ENCODE results near the gene FILIP1. TPM values are rescaled to one million over a fixed set of nuclear protein-coding genes. Genes with fewer than 3 reads are reported as not detected.

FILIP1 gene
- total and polyA plus RNA-seq, 2 of the 4 experiments (the other 2 are of a cell fraction), result under 0.01 to 0.03 TPM

- no peak overlapping the region for H2AK9ac ChIP-seq (replicated peaks; ENCODE audit: low read depth, low read length, poor library complexity)
- peak overlapping the region in 1 of 2 experiments; percentile 45; a peak in 2 of 4 replicates for H4K8ac ChIP-seq (ENCODE audit: low read depth in 2 of 2, low read length in 2 of 2)
- H4K5ac ChIP-seq (ENCODE audit: low read depth, low read length), result no peak overlapping the region
- H2BK15ac ChIP-seq (ENCODE audit: low read depth, low read length), result no peak overlapping the region
- H3K9me1 ChIP-seq (ENCODE audit: insufficient read depth, low read length), result peaks cover 2% of the 10 kb centered on the region; the same call in 1 of the 2 replicates
- H3K27me3 ChIP-seq (ENCODE audit: control insufficient read depth, insufficient read depth, low read length), result no peaks in the 10 kb centered on the region
- intact Hi-C loops (cut with micrococcal nuclease) (no loop called here), in situ Hi-C loops (cut with MboI; ENCODE audit: low sequenced_read_pairs) (no loop called here), dilution Hi-C loops (cut with HindIII; ENCODE audit: low sequenced_read_pairs, unreplicated experiment) (no loop called here)
- ChIA-PET CTCF (interaction anchor here (0.8 to 1.3 kb wide), 3 partner anchors 9 to 141 kb away, joined by 3 to 4 read pairs (median 3); no protein-coding TSS in a partner anchor), POLR2A (ENCODE audit: unreplicated experiment) (no interaction called here)
- peak overlapping the region; percentile 57; the same call in 1 of the 2 replicates for H3K4me2 ChIP-seq (ENCODE audit: low read depth, low read length)
- peak overlapping the region; percentile 51; the same call in 1 of the 2 replicates for H3K18ac ChIP-seq (ENCODE audit: low read depth, low read length)
- H3K4me3 ChIP-seq (ENCODE audit: insufficient read depth, low read depth, low read length), result no peak overlapping the region
- H3K14ac ChIP-seq (replicated peaks; ENCODE audit: low read depth, low read length), result no peak overlapping the region
- no peak for TF ChIP-seq CTCF (conservative IDR thresholded peaks at IDR 0.05; ENCODE audit: low read depth, low read length)
- TF ChIP-seq SMC3 (IDR thresholded peaks at IDR 0.05; ENCODE audit: low read depth, low read length), result no peak
- TF ChIP-seq CHD1 (IDR thresholded peaks at IDR 0.05; ENCODE audit: low read depth, low read length), result no peak
- TF ChIP-seq CEBPB (IDR thresholded peaks at IDR 0.05; ENCODE audit: low read depth, low read length), result no peak
- TF ChIP-seq FOS (IDR thresholded peaks at IDR 0.05; ENCODE audit: low read depth, low read length), result no peak
- no peak for TF ChIP-seq NFE2L2 (IDR thresholded peaks at IDR 0.05; ENCODE audit: low read depth, low read length)
- no peak for TF ChIP-seq BHLHE40 (IDR thresholded peaks at IDR 0.05; ENCODE audit: low read depth, low read length)
- TF ChIP-seq MAFK (IDR thresholded peaks at IDR 0.05; ENCODE audit: low read depth, low read length), result no peak
- TF ChIP-seq, protein P1, sequence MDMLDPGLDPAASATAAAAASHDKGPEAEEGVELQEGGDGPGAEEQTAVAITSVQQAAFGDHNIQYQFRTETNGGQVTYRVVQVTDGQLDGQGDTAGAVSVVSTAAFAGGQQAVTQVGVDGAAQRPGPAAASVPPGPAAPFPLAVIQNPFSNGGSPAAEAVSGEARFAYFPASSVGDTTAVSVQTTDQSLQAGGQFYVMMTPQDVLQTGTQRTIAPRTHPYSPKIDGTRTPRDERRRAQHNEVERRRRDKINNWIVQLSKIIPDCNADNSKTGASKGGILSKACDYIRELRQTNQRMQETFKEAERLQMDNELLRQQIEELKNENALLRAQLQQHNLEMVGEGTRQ (IDR thresholded peaks at IDR 0.05; ENCODE audit: low read depth, low read length), result no peak
- TF ChIP-seq, protein P2, sequence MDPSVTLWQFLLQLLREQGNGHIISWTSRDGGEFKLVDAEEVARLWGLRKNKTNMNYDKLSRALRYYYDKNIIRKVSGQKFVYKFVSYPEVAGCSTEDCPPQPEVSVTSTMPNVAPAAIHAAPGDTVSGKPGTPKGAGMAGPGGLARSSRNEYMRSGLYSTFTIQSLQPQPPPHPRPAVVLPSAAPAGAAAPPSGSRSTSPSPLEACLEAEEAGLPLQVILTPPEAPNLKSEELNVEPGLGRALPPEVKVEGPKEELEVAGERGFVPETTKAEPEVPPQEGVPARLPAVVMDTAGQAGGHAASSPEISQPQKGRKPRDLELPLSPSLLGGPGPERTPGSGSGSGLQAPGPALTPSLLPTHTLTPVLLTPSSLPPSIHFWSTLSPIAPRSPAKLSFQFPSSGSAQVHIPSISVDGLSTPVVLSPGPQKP (IDR thresholded peaks at IDR 0.05; ENCODE audit: borderline replicate concordance, low read depth, low read length), result no peak
- no peak for TF ChIP-seq MAZ (IDR thresholded peaks at IDR 0.05; ENCODE audit: borderline replicate concordance, low read depth, low read length)
- no peak for TF ChIP-seq RAD21 (IDR thresholded peaks at IDR 0.05; ENCODE audit: low read length)
- TF ChIP-seq POLR2A (IDR thresholded peaks at IDR 0.05; ENCODE audit: low read depth, low read length), result no peak
- no peak for TF ChIP-seq RCOR1 (IDR thresholded peaks at IDR 0.05; ENCODE audit: insufficient replicate concordance, low read length)
- no peak for TF ChIP-seq MXI1 (IDR thresholded peaks at IDR 0.05; ENCODE audit: borderline replicate concordance, low read depth, low read length)
- TF ChIP-seq RFX5 (IDR thresholded peaks at IDR 0.05; ENCODE audit: low read depth, low read length), result no peak
- peak; percentile 41 for DNase-seq
- no peak overlapping the region for H2AK5ac ChIP-seq (ENCODE audit: low read depth, low read length)
- no TSS peak for BruUV-seq (replicated peaks)
- no peaks in the 10 kb centered on the region for H3K79me1 ChIP-seq (ENCODE audit: low read depth in 1 of 2, low read length in 2 of 2)
- no peak overlapping the region for H3K56ac ChIP-seq (ENCODE audit: extremely low read depth, insufficient read depth, low read length)
- no peak overlapping the region for H3K9ac ChIP-seq (ENCODE audit: low read depth, low read length)
- H3K9me3 ChIP-seq (ENCODE audit: control insufficient read depth, insufficient read depth, low read length), result no peaks in the 10 kb centered on the region
- peak overlapping the region; percentile 4; the same call in 1 of the 2 replicates for H3K4ac ChIP-seq (ENCODE audit: low read depth, low read length)
- peaks cover 8% of the 10 kb centered on the region for H3K4me1 ChIP-seq (ENCODE audit: control insufficient read depth, insufficient read depth, low read length)
- no peaks in the 10 kb centered on the region for H4K20me1 ChIP-seq (ENCODE audit: insufficient read depth, low read length)
- WGBS, 2 experiments (ENCODE audit: extremely low coverage in 2 of 2, insufficient read length in 1 of 2), result no CpG with 5 or more reads among the region's 1 CpG
- H2AFZ ChIP-seq (replicated peaks; ENCODE audit: low read length, poor library complexity), result no peak overlapping the region
- no peaks in the 10 kb centered on the region for H3K36me3 ChIP-seq (ENCODE audit: control insufficient read depth, insufficient read depth, low read length)
- H4K91ac ChIP-seq (ENCODE audit: insufficient read depth, low read depth, low read length), result peak overlapping the region; percentile 47
- H3K27ac ChIP-seq (ENCODE audit: insufficient read depth, low read length), result no peak overlapping the region
- H2BK5ac ChIP-seq (ENCODE audit: low read depth, low read length, poor library complexity, severe bottlenecking), result peak overlapping the region; percentile 90
- peak overlapping the region; percentile 46 for H2BK120ac ChIP-seq (ENCODE audit: low read depth, low read length)
- peak; percentile 47 for ATAC-seq (ENCODE audit: low read depth)
- peak overlapping the region; percentile 57 for H2BK20ac ChIP-seq (ENCODE audit: low read depth, low read length)
- no peak overlapping the region for H3K23ac ChIP-seq (ENCODE audit: low read depth, low read length)
Measured at GRCh38 chr6:75438013-75438431, 55.6 kb downstream of the FILIP1 start.

Measured in IMR-90 (cell line).